ENCODE results near the gene STAB2.
A peak's percentile ranks its signal among the peaks of the same experiment; 100 is the strongest.

STAB2 gene

GRCh38 chr12:103547929-103548328, 39.1 kb upstream of the STAB2 start:
- TF ChIP-seq CTCF (conservative IDR thresholded peaks at IDR 0.05; ENCODE audit: low read length) = no peak
- DNase-seq (ENCODE audit: low read depth) = no peak
- H3K4me3 ChIP-seq (ENCODE audit: low read length) = no peak overlapping the region

- DNase-seq (ENCODE audit: low read depth) = peak; percentile 66
- no peak overlapping the region for H3K4me3 ChIP-seq (ENCODE audit: low read length)
- peak; percentile 96 for TF ChIP-seq CTCF (conservative IDR thresholded peaks at IDR 0.05; ENCODE audit: low read length)
Observed at GRCh38 chr12:103548622-103549601, 38.2 kb upstream of the STAB2 start.

- no peak overlapping the region for H3K4me3 ChIP-seq (ENCODE audit: low read length)
- DNase-seq (ENCODE audit: low read depth) = peak; percentile 26
- no peak for TF ChIP-seq CTCF (conservative IDR thresholded peaks at IDR 0.05; ENCODE audit: low read length)
Observed at GRCh38 chr12:103556890-103557627, 30.0 kb upstream of the STAB2 start.

GRCh38 chr12:103557628-103558010, 29.5 kb upstream of the STAB2 start:
- no peak overlapping the region for H3K4me3 ChIP-seq (ENCODE audit: low read length)
- no peak for TF ChIP-seq CTCF (conservative IDR thresholded peaks at IDR 0.05; ENCODE audit: low read length)
- peak; percentile 10 for DNase-seq (ENCODE audit: low read depth)

GRCh38 chr12:103558879-103559278, 28.2 kb upstream of the STAB2 start:
- TF ChIP-seq CTCF (conservative IDR thresholded peaks at IDR 0.05; ENCODE audit: low read length) = no peak
- DNase-seq (ENCODE audit: low read depth) = no peak
- H3K4me3 ChIP-seq (ENCODE audit: low read length) = no peak overlapping the region

- no peak for TF ChIP-seq CTCF (conservative IDR thresholded peaks at IDR 0.05; ENCODE audit: low read length)
- DNase-seq (ENCODE audit: low read depth) = peak; percentile 98
- no peak overlapping the region for H3K4me3 ChIP-seq (ENCODE audit: low read length)
Observed at GRCh38 chr12:103560604-103561101, 26.4 kb upstream of the STAB2 start.
